B cell (primary cell): ENCODE measurements around the gene LGI4.

Experiments used
- CTCF ChIP-seq: fragments of 200-600 bp; IDR thresholded peaks from one replicate; pipeline ENCODE4 v1.8.0; 2022; ENCODE audit warnings: antibody characterized with exemption, mild to moderate bottlenecking
- EZH2 ChIP-seq: IDR thresholded peaks from 2 replicates; pipeline ENCODE4 v1.6.1; 2012; ENCODE audit warnings: borderline replicate concordance, low read depth, mild to moderate bottlenecking, moderate library complexity, low read length; ENCODE audit not compliant: insufficient read depth, poor library complexity, severe bottlenecking

- TF ChIP-seq CTCF: no peak
- TF ChIP-seq EZH2: no peak
Observed at GRCh38 chr19:35161434-35161743, 26.5 kb upstream of the LGI4 start.
